ENCODE data around the gene TTC21B.
"Not testable (repeated sequence)": the region's sequence is repeated elsewhere in the genome, so short reads cannot be mapped to it uniquely, and the experiment has no call there.

Gene TTC21B

GRCh38 chr2:165886487-165887146 is 67.0 kb downstream of the TTC21B start:
- no peak for DNase-seq (ENCODE audit: low read depth, low spot score)

DNA sequence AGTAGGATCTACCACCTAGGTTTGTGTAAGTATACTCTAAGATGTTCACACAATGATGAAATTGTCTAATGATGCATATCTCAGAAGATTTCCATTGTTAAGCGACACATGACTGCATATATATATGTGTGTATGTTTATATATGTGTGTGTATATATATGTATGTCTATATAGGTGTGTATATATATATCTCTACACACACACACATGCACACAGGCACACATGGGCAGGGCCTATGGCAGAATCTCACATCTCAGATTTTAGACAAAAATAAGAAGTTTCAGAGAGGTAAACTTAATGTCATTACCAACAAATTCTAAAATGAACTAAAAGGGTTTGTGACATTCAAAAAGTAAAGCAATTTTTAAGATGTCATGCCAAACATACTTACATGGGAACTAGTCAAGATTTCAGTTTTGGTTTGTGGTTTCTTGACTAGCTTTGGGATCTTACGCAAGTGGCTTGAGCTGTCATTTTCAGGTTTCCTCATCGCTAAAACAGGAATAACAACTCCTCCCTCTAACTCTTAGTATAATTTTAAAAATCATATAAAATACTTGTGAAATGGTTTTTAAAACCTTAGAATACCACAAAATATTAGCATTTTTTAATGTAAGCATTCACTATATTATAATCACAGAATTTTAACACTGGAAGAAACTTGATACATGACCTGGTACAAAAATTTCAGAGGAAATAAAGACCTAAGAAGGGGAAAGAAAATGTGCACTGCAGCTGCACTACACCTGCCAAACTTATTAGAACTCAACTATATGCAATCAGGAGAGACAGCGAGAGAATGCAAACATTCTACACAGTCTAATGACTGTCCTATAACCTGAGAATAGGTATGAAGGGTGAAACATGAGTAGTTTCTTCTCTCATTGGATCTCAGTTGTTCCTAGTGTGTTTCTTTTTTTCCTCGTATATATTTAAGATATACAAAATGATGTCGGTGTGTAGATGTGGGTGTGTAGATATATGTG is 75.7 kb downstream of the TTC21B start:
- no peak for DNase-seq (ENCODE audit: low read depth, low spot score)

DNA sequence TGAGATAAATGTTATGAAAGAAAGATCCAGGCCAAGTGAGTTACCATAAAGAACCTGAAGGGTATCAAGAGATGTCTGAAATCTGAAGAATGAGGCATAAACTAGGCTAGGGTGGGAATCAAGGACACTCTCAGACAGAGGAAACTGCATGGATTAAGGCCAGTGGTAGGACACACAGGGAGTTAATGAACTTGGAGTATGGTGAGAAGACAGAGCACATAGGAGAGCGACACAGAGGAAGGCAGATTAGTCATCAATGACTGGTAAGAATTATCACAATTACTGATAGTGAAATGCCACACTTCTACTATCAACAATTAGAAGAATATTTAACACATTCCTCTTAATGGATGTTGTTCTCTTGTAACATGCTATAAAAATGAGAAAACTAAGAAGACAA is 76.9 kb downstream of the TTC21B start:
- no peak for DNase-seq (ENCODE audit: low read depth, low spot score)

GRCh38 chr2:165876269-165876668 is 77.3 kb downstream of the TTC21B start:
- DNase-seq (ENCODE audit: low read depth, low spot score) = no peak

DNA sequence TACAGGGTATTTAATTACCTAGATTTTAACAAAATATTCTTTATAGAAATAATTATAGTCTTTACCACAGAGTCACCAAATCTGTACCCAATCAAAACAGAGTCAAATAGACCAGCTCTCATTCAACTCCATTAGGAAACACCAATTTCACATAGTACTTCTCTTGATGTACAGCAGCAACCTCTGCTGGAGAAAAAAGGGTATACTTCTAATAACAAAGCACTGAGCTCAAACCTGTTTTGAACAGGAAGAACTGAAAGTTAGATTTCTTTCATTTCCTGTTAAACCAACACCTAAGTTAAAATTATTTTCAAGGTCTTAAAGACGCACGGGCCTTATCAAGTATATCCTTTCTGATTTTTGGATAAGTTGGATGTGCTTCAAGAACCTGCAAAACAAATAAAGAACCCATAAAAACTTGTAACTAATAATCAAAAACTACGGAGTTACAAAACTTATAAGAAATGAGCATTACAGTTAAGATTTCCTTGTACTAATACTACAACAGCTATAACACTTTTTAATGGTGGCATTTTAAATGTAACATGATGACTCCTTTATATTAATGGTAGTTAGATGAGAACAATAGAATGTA is 79.0 kb downstream of the TTC21B start:
- no peak for DNase-seq (ENCODE audit: low read depth, low spot score)

DNA sequence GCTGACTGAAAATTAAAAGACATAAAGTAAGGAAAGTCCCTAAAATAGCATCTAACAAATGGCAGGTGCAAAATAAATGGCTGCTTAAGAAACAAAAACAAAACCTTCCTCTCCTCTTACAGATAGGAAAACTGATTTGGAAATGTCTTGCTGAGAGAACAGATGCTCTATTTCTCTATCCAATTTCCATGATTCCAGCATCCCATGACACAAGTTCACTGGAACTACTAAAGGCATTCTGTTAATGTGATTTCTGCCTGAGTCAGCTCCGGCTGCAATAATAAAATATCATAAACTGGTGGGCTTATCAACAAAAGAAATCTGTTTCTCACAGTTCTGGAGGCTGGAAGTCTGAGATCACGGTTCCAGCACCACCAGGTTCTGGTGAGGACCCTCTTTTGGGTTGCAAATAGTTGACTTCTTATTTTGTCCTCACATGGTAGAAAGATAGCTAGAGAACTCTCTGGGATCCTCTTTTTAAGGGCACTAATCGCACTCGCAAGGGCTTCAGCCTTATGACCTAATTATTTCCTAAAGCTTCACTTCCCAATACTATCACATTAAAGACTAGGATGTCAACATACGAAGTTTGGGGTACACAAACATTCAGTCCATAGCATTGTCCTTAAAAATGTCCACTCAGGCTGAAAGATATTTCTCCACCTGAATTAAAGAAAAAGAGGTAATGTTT is 81.3 kb downstream of the TTC21B start:
- DNase-seq (ENCODE audit: low read depth, low spot score) = no peak

GRCh38 chr2:165871025-165871424 is 82.6 kb downstream of the TTC21B start:
- DNase-seq (ENCODE audit: low read depth, low spot score) = no peak

DNA sequence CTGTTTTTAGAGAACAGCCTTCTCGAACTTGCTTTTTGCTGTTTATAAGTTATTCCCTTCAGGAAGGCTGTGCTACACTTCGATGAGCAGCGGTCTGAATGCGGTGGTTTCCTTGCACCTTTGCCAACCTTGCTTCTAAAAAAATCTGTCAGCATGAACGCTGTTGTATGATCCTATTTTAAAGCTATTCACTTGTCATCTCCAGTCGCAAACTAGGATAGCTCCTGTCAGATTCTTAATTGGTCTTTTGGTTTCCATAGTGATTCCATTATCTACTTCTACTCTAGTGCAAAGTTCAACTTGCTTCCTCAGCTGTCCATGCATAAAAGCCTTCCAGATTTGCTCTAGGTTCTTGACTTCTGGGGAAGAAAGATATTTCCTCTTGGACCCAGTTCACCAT is 83.2 kb downstream of the TTC21B start:
- no peak for DNase-seq (ENCODE audit: low read depth, low spot score)

GRCh38 chr2:165868211-165868610 is 85.4 kb downstream of the TTC21B start:
- no peak for DNase-seq (ENCODE audit: low read depth, low spot score)

DNA sequence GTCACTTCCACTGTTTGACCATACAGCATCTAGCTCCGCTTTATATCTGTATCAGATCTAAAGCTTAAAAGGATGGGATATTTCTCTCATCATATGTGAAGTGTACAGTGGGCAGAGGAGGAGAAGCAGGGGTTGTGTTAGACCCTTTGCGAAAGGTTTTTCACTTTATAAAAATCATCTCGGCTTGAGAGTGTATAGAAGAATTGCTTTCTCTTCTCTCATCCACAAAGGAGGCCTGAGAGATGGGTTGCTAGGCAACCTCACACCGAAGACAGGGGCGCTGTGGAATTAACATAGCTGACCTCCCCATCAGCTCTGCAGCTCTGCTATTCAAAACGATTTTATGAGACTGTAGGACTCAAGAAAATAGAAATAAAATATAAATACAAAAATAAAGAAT is 89.3 kb downstream of the TTC21B start:
- DNase-seq (ENCODE audit: low read depth, low spot score) = no peak

DNA sequence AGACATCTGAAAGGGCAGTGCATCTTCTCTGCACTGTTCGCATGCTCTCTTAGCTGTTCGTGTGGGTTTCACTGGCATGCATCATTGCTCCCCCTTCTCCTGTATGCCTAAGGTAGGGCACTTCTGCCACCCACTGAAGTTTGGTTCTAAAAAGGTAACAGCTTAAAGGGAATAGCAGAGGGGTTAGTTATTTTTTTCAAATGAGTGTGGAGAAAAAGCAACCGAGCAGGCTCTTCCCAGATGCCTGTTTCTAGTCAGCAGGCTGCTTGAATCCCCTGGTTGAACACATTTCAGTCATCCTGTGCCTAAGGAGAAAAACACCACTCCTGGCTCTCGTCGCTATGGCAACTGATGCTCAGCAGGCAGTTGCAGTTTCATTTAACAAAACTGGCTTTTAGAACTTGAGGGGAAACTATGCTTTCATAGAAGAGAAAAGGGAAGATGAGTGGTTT is 89.7 kb downstream of the TTC21B start:
- no peak for DNase-seq (ENCODE audit: low read depth, low spot score)

DNA sequence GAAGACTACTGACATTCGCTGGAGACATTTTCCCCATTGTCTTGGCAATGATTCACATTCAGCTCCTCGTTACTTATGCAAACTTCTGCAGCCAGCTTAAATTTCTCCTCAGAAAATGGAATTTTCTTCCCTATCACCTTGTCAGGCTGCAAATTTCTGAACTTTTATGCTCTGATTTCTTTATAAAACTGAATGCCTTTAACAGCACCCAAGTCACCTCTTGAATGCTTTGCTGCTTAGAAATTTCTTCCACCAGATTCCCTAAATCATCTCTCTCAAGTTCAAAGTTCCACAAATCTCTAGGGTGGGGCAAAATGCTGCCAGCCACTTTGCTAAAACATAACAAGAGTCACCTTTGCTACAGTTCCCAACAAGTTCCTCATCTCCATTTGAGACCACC is 92.5 kb downstream of the TTC21B start:
- not testable (repeated sequence) for DNase-seq (ENCODE audit: low read depth, low spot score)

DNA sequence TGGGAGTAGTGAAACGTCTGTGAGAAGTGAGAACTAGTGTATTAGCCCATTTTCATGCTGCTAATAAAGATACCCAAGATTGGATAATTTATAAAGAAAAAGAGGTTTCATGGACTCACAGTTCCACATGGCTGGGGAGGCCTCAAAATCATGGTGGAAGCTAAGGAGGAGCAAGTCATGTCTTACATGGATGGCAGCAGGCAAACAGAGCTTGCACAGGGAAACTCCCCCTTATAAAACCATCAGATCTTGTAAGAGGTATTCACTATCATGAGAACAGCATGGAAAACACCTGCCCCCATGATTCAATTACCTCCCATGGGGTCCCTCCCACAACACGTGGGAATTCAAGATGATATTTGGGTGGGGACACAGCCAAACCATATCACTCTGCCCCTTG is 93.9 kb downstream of the TTC21B start:
- DNase-seq (ENCODE audit: low read depth, low spot score) = not testable (repeated sequence)

GRCh38 chr2:165857876-165858275 is 95.7 kb downstream of the TTC21B start:
- DNase-seq (ENCODE audit: low read depth, low spot score) = no peak

- no peak for DNase-seq (ENCODE audit: low read depth, low spot score)
Measured at GRCh38 chr2:165852394-165852793, 101.2 kb downstream of the TTC21B start.

DNA sequence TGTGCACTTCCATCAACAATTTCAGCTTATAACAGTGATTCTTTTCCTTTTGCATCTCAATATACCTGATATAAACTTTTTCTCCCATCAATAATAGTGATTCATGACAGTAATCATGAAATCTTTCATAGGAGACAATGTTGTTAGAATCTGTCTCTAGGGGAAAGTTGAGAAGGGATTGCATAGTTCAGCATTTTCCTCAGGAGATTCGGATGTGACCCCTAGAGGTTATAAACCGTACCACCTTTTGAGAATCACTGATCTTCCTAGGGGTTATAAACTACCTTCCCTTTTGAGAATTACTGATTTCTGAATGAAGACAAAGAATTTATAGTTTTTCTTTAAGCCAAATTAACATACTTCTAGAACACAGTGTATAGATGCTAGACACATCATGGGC is 106.6 kb downstream of the TTC21B start:
- no peak for DNase-seq (ENCODE audit: low read depth, low spot score)

GRCh38 chr2:165846056-165846455 is 107.5 kb downstream of the TTC21B start:
- DNase-seq (ENCODE audit: low read depth, low spot score) = no peak

GRCh38 chr2:165844216-165844615 is 109.4 kb downstream of the TTC21B start:
- no peak for DNase-seq (ENCODE audit: low read depth, low spot score)

GRCh38 chr2:165843351-165843750 is 110.2 kb downstream of the TTC21B start:
- DNase-seq (ENCODE audit: low read depth, low spot score) = no peak

- no peak for DNase-seq (ENCODE audit: low read depth, low spot score)
Measured at GRCh38 chr2:165840333-165840958, 113.1 kb downstream of the TTC21B start.

DNA sequence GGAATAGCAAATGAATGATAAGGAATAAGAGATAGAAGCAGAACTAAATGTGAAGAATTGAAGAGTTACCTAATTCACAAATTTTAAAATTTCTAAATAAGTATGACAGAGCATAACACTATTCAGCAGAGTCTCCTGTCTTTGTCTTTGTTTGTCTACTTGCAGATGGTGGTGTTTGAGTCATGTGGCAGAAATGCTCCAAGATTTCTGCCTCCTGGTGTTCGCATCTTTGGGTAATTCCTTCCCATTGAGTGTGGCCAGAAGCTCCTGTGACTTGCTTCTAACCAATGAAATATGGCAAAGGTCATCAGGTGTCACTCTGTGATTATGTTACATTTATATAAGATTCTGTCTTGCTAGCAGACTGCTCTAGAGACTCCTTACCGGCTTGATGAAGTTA is 114.0 kb downstream of the TTC21B start:
- no peak for DNase-seq (ENCODE audit: low read depth, low spot score)
